ENCODE results near the gene SGCA.

DNA sequence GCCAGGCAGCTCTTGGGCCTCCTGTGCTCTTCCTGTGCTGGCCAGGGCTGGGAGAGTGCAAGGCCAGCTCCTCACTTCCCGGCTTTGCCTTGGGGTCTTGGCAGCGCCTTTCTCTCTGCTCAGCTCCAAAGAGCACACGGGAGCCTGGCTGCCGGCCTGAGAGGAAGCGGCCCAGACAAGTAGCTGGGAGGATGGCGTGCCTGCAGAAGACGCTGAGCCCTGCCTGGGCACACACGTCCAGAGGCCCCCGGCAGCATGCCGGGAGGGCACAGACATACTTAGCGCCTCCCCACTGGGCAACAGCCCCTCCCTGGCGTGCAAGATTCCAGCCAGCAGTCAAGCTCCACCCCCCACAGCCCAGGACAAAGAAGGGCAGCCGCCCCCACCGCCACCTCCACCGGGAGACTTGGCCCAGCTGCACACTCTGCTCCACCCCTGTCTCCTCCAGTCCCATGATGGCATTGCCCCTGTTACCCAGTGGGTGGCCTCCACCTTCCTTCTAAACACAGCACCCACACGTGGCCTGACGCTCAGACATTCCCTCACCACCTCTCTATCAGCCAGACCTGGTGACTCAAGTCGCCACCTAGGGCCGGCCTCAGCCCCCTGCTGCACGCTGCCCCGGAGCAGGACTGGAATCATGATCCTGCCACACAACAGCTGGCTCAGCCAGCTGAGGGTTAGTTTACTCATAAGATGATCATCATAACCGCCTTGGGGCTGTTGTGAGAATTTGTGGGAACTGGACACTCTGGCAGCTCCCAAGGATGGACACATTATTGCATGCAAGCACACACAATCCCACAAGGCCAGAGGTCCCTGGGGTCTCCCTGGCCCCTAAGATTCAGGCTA lies 12.4 kb downstream of the SGCA start:
- no peak for TF ChIP-seq SP1 (IDR thresholded peaks at IDR 0.05; ENCODE audit: low read depth, low read length)
- TF ChIP-seq EZH2 (IDR thresholded peaks at IDR 0.05; ENCODE audit: low read depth, low read length, severe bottlenecking) = no peak
